ENCODE measurements around the gene MCEE.

Gene MCEE

DNA sequence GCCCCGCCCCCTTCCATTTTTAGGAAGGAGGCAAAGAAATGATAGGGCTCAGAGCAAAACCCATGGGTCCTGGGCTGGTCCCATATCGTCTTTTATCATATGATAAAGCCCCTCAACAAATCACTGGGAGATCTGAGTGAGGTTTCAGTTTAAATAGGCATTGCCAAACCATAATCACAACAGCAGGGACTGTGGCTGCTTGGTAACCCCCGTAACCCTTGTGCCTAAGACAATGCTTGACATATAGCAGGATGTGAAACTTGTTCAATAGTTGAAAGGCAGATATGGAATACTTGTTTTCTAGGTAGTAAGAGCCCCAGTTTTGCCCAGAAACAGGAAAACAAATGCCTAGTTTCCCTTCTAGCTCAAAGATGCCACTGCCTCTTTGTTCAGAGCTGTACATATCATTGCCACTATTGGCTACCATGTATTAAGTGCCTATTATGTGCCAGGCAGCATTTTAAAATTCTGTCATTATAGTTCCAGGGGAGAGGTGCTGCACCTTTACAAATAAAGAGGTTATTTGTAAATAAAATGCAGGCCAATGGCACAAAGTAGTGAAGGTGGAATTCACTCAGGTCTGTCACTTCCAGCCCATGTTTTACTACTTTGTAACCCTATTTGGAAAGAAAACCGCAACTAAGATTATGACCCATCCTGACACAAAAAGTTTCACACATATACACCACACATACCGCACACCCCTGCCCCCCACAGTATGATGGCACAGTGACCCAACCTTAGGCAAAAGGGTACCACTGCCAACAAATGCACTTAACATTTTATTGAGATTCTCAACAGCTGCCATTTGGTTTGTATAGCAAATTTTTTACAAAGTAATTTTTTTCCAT lies 47.4 kb downstream of the MCEE start:
- no peak for DNase-seq (ENCODE audit: low read depth)

DNA sequence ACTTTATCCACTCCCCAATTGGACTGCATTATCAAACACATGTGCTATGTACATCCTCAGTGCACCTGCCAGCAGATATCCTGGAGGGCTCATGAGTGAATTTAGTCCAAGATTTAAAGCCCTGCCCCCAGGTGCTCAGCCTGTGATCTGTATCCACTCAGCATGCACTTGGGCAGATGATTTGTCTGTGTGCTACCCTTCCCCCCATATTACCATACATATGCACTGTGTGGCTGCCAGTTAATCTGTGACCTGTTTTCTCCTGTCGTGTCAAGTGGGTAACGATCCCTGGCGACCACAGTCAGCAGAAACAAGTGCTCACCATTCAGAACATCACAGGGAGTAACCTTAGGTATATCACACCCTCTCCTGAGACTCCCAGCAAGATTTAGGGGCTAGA lies 51.4 kb downstream of the MCEE start:
- no peak for DNase-seq (ENCODE audit: low read depth)

DNA sequence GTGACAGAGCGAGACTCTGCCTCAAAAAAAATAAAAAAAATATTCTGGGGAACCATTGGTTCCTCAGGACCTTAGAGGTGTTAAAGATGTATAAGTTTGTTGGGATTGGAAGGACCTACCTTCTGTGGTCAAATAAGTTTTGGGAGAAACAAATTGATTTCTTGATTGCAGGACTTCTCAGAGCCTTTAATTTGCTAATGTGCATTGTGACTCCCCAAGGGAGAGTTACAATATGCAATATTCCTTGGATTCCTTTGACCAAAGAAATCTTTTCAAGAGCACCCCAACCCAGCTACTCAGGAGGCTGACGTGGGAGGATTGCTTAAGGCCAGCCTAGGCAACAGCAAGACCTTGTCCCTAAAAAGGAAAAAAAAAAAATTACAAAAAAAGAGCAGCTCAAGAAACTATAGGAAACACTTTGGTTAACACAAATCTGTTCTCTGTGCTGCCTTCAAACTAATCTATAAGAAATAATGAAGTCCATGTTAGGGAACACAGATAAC lies 55.1 kb downstream of the MCEE start:
- DNase-seq (ENCODE audit: low read depth): no peak

DNA sequence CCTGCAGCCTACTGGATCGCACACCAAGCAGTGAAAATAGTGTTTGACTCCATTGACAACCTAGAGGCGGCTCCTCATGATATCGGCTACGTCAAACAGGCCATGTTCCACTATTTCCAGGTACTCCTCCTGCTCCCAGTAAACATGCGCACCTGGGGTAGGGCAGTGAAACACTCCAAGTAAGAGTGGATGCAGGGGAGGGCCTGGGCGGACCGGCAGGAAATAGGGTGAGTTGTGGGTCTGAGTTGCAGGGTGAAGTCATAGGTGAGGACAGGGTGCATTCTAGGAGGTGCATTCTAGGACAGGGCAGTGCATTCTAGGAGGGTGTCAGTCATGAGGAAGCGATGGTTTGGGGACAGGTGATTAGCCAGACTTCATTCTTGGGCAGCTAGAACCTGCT lies 56.6 kb downstream of the MCEE start:
- no peak for DNase-seq (ENCODE audit: low read depth)

DNA sequence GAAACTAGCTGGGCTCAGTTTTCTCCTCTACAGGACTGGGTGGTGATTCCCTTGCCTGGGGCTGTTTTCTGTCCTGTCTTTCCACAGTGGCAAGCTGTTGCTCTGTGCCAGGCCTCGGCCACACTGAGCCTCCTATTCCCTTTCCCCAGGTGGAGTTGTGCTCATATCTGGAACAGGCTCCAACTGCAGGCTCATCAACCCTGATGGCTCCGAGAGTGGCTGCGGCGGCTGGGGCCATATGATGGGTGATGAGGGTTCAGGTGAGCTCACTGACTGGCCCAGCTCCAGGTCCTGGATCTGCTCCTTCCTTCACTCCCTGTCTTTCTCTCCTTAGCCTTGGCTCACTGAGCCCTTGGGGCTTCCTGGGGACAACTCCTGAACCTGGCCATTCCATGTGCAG lies 57.5 kb downstream of the MCEE start:
- DNase-seq (ENCODE audit: low read depth): no peak

DNA sequence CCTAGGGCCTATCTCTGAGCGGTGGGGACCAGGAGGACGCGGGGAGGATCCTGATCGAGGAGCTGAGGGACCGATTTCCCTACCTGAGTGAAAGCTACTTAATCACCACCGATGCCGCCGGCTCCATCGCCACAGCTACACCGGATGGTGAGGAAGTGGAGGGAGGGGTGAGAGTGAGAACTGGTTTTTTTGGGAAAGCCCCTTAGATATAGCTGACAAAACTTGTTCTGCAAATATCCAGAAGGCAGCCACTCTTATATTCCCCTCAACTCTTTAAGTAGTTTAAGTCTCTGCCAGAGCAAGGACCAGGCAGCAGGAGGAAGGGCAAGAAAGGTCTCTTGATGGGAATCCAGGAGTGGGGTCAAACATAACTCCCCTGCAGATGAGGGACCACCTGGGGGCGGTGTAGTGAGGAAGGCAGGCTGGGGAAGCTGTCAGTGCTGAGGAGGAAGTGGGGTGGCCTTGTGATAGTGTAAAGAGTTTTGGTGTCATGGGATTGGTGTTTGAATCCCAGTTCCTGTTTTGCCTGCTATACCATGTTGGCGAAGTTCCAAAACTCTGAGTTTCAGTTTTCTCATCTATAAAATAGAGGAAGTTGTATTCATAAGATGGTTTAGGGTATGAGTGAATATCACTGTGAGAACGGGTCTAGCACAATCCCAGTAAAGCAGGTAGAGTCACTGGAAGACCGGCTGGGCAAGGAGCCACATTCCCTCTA lies 58.2 kb downstream of the MCEE start:
- DNase-seq (ENCODE audit: low read depth): no peak

DNA sequence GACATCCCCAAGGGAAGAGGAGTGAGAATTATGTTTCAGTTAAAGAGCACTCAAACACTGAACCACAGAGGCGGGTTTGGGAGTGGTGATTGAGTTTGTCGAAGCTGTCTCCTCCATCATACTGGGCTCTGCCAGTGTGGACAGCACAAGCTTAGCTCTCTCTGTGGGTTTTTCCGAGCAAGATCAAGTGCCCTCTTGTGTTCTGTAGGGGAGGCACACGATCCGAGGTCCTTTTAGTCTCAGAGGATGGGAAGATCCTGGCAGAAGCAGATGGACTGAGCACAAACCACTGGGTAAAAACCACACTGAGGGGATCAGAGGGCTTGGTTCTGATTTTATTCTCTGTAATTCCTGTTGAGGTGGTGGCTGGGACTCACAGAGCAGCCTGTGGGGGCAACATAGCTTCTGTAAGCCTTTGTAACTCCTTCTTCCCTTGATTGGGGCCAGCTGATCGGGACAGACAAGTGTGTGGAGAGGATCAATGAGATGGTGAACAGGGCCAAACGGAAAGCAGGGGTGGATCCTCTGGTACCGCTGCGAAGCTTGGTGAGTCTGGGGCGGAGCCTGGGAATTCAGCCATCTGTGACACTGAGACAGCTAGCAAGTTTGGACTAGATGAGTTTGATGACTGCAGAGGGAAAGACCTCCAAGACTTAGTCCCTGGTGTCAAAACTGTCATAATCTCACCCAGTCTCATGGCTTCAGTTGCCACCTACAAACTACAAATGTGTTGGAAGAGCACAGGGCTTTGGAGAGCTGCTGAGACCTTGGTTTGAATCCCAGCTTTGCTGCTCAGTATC lies 59.5 kb downstream of the MCEE start:
- DNase-seq (ENCODE audit: low read depth): no peak

DNA sequence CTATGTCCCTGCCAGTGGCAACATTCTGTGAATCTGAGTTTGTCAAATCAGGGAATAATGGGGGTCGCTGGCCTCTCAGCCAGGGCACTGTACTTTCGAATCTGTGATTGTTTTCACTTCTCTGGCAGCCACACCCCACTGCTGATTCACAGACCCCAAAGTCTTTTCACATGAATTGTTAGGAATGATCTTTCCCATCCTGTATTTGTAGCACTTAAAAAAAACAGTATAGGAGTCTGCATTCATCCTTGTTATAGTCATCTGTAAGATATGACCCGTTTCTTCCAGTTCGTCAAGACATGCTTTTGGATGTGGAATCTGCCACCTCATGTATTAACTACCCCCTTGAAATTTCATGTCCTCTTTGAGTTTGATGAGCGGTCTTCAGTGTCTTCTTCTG lies 60.7 kb downstream of the MCEE start:
- no peak for DNase-seq (ENCODE audit: low read depth)

DNA sequence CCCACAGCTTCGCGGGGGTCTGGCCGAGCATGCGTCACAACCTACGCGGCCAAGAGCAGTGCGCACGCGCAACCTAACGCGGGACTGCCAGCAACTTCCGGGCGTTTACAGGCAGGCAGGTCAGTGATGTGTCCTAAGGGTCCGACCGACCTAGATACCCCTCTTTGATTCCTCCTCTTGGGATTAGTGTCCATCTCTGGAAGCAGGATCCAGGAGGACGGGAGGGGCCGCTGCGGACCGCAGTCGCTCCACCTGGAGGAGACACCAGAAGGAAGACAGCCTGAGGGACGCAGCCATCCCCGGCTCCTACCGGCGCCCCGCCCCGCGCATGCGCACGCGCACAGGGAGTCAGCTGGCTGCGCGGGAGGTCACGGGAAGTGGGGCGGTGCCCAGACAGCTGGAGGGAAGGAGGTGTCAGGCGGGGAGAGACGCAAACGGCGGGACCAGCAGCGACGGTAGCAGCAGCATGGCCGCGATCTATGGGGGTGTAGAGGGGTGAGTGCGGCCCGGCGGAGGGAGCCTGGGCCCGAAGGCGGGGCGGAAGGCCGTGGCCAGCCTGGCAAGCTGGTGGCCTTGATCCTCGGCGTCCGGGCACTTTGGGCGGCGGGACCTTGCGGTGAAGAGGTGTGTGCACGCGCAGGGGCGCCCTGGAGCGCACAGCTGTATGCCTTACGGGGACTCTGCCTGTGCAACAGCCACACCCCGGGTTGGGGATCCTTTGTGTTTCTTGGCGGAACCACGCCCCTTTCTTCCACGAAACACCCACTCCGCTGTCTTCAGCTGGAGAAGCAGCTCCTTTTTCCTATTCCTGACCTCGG lies 61.6 kb downstream of the MCEE start, which contains the start of gene NAGK:
Gene NAGK, plus strand, starts transcription at position 431 of the 818 bp plus-strand sequence. Its CDS starts 36 bp downstream, at position 467.
- DNase-seq (ENCODE audit: low read depth): peak; percentile 74

DNA sequence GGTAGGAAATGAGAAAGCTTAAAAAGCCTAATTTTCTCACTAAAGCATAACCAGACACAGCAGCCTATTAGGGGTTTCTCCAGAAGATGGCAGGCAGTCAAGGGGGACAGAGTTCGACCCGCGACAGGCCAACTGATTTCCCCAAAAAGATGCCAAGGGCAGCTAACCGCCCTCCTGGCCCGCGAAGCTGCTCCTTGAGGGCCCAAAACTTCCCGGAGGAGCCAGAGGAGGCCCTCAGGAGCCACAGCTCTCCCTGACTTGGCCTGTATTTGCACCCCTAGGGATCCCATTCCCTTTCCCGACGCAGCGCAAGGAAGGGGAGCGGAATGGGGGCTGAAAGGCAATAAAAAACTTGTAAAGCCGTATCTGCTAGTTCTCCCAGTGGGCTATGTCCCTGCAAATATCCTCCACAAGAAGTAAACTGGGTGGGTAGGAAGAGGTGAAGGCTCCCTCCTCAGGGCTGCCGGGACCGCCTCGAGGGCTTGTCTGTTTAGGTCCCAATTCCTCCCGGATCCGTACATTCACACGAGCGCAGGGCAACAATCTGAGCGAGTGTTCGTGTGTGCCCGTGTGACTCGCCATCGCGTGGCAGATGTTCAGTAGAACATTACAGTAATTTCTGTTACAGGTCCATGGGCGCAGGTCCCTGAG lies 62.3 kb downstream of the MCEE start:
- DNase-seq (ENCODE audit: low read depth): no peak

DNA sequence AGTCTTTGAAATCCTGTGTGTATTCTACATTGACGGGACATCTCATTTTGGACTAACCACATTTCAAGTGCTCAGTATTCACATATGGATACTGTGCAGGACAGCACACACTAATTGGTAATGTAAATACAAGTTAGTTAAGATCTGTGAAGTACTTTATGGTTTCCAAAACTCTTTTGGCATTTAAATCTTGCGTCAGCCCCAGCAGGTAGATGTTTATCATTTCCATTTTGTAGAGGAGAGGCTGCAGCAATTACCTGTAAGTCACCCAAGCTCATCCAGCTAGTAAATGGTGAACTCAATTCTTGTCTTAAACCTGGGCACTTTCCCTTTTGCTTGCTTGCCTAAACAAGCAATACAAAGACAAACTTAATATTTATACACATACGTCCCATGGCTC lies 63.2 kb downstream of the MCEE start:
- DNase-seq (ENCODE audit: low read depth): no peak

DNA sequence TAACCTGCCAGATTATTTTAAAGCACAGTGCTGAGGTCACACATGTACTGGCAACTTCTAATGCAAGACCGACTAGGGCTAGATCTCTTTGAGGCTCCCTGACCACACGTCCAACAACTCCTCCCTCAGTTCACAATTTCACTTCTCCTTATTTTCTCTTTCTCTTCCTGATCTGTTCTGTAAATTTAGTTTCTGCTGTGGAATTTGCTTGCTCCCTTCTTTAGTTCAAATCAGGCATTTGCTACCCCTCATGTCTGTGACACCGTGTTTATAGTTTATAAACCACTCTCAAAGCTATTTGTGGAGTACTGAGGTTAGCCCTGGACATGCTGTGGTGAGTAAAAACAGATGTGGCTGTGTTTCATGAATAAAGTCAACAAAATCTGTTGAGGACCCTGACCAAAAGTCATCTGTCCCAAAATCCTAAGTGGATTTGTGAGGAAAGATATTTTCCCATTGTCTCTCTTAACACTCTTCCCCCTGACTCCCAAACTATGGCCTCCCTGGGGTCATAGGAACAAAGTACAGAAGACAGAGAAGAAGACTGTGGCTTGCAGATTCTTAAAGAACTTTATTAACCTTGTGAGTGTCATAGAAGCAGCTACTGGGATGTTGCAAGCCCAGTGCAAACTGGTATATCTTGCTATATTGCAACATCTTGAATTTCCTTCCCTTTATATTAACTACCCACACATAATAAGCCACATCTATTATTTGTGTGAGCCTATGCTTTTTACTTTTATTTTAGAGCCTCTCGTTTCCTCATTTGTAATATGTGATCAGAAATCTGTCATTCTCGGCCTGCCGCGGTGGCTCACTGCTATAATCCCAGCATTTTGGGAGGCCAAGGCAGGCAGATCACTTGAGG lies 65.0 kb downstream of the MCEE start:
- no peak for DNase-seq (ENCODE audit: low read depth)

DNA sequence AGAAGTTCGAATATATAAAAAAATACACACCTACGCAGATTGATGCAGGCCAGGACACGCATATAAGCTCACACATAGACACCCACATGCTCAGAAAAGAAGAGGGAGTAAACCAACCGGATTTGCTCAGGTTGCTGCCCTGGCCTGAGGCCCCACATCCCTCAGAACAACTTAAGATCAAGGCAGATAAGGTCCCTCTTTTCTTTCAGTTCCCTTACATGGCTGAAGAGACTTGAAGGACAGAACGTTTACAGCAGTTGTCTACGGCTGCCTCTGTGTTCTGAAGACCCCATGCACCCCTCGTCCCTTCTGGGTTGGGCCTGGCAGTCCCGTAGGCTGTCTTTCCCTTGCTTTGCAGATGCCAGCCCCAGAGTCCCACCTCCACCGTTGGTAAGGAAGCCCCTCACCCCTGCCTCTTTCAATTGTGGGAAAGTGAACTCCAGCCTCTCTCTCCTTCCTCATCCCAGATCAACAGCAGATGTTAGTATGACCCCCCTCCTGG lies 65.9 kb downstream of the MCEE start:
- DNase-seq (ENCODE audit: low read depth): no peak

DNA sequence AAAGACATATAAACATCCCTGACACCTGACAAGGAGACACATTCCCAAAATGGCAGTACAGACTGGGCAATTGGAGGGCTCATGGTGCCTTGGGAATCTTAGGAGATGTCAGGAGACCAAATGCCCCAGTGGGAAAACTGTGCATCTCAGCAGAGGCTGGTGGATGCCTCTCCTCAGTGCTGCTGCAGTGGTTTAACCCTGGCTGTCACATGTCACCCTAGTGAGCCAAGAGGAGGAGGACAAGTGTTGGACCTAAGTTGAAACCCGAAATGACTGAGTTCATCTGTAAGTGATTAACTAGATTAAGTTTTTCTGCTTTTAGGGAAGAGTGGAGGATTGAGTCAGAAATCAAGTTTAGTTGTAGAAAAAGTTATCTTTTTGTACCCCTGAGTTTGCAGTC lies 66.8 kb downstream of the MCEE start:
- no peak for DNase-seq (ENCODE audit: low read depth)

DNA sequence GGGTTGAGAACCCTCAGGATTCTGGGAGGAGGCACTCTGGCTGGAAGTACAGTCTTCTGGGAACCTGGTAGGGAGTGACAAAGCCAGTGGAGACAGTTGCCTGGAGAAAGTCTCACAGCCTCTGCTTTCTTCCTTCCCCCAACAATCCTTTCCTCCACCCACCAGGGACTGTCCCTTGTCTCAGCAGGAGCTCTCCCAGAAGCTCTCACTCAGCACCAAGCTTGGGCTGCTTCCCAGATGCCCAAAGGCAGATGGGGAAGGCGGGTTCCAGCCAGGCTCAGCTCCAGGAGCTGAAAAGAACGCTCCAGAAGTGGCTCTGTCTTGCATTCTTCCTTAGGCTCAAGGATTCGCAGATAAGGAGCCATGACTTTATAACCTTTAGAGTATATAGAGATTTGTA lies 69.2 kb downstream of the MCEE start:
- no peak for DNase-seq (ENCODE audit: low read depth)

DNA sequence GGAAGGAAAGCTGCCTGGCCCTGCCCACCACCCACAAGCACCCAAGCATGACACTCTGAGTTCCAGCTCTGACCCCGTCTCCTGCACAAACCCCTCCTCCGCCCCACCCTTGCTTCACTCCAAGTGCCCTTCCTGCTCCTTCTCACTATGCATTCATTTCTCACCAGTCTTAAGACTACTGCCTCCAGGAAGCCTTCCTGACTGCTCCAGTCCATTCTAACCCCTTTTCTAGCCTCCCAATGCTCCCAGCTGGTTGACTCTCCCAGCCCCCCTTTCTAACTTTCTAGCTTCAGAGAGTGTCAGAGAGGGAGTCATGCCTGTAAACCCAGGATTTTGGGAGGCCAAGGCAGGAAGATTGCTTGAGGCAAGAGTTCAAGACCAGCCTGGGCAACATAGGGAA lies 69.8 kb downstream of the MCEE start:
- no peak for DNase-seq (ENCODE audit: low read depth)

All from non-pigmented ciliary epithelial cell (primary cell).